Subcutaneous adipose tissue (tissue), 4 donors: Measurements from ENCODE around the gene MICU2. TPM values are rescaled to one million over a fixed set of nuclear protein-coding genes. Genes with fewer than 3 reads are reported as not detected.

Source experiments
- CTCF ChIP-seq: fragments of 450-650 bp; IDR thresholded peaks from one replicate; pipeline ENCODE4 v1.5.1; 2016; ENCODE audit warnings: low read depth, mild to moderate bottlenecking, control low read depth, antibody characterized with exemption, moderate library complexity
- total RNA-seq, 4 donors: library from RNA; depleted of rRNA; stranded (reverse); fragments of >200 nt; gene quantifications; one replicate each; pipeline ENCODE4 v1.1.0, GENCODE V29; 2016

Gene MICU2
- total RNA-seq = 10 to 100 TPM; 25.1 to 76.1 (median 40.5) TPM

GRCh38 chr13:21603531-21604448, at the start of gene MICU2:
MICU2 (minus strand) TSS chr13:21604170; CDS start chr13:21604148, 22 bp downstream.
- no peak for TF ChIP-seq CTCF

- no peak for TF ChIP-seq CTCF
Observed at GRCh38 chr13:21641629-21642028, 37.7 kb upstream of the MICU2 start.

- no peak for TF ChIP-seq CTCF
Observed at GRCh38 chr13:21639561-21639960, 35.6 kb upstream of the MICU2 start.

- no peak for TF ChIP-seq CTCF
Observed at GRCh38 chr13:21638319-21639282, 34.6 kb upstream of the MICU2 start.

- TF ChIP-seq CTCF = no peak
Observed at GRCh38 chr13:21637296-21637695, 33.3 kb upstream of the MICU2 start.

GRCh38 chr13:21636656-21637055, 32.7 kb upstream of the MICU2 start:
- TF ChIP-seq CTCF = no peak

- no peak for TF ChIP-seq CTCF
Observed at GRCh38 chr13:21632196-21632595, 28.2 kb upstream of the MICU2 start.
